BJ (cell line): ENCODE results near the gene KDM5B. TPM values are rescaled to one million over a fixed set of nuclear protein-coding genes. Genes with fewer than 3 reads are reported as not detected.

Experiments
- CTCF ChIA-PET: fragments of 350-600 bp; formaldehyde crosslinking; extraction: SDS; loops from one replicate; lab custom pipeline; 2021; ENCODE audit warnings: antibody characterized with exemption, inconsistent platforms; lab: Yijun Ruan, JAX
- POLR2A ChIA-PET: fragments of 300-600 bp; sonication (Branson Sonifier 250); formaldehyde crosslinking; extraction: SDS; loops from one replicate; lab custom pipeline; 2021; ENCODE audit warnings: antibody characterized with exemption; lab: Charles Lee
- DNase-seq: peaks from one replicate; pipeline ENCODE4 v3.0.0-alpha.2; 2011; ENCODE audit warnings: low read depth
- H3K27me3 ChIP-seq: 2 replicates; pipeline ENCODE4 v1.6.0; 2011; ENCODE audit warnings: low read length; ENCODE audit not compliant: control insufficient read depth, insufficient read depth
- H3K36me3 ChIP-seq: 2 replicates; pipeline ENCODE4 v1.5.1; 2011; ENCODE audit warnings: low read length; ENCODE audit not compliant: control insufficient read depth, insufficient read depth
- H3K4me3 ChIP-seq: 2 replicates; pipeline ENCODE4 v1.5.1; 2011; ENCODE audit warnings: low read depth, mild to moderate bottlenecking, control low read depth, low read length
- CTCF ChIP-seq: IDR thresholded peaks from 2 replicates; pipeline ENCODE4 v1.5.1; 2011; ENCODE audit warnings: low read depth, mild to moderate bottlenecking, control low read depth, inconsistent platforms, low read length, moderate library complexity; ENCODE audit not compliant: insufficient read depth
- polyA plus RNA-seq: library from polyadenylated mRNA; depleted of rRNA; stranded (reverse); fragments of >200 nt; gene quantifications from 2 replicates; pipeline ENCODE4 v1.2.3, GENCODE V29; 2011

The KDM5B gene
- polyA plus RNA-seq, 1 experiment = 39.6 TPM

- CTCF ChIA-PET = interaction anchor here (1.1 to 3.7 kb wide), 2 partner anchors 10 to 19 kb away, joined by 3 to 17 read pairs; no protein-coding TSS in a partner anchor
- Histone ChIP-seq H3K36me3 (no peaks in the 10 kb centered on the region), H3K27me3 (peaks cover 62% of the 10 kb centered on the region), H3K4me3 (no peak overlapping the region)
- POLR2A ChIA-PET = no interaction called here
- DNase-seq = no peak
- no peak for TF ChIP-seq CTCF
Measured at GRCh38 chr1:202708456-202709275, 99.6 kb downstream of the KDM5B start.

- Histone ChIP-seq H3K36me3 (no peaks in the 10 kb centered on the region), H3K4me3 (no peak overlapping the region), H3K27me3 (peaks cover 63% of the 10 kb centered on the region)
- TF ChIP-seq CTCF = no peak
- no peak for DNase-seq
- CTCF ChIA-PET = interaction anchor here (3.7 kb wide), 1 partner anchor 12 kb away, joined by 17 read pairs; no protein-coding TSS in a partner anchor
- POLR2A ChIA-PET = no interaction called here
Measured at GRCh38 chr1:202706851-202707250, 101.4 kb downstream of the KDM5B start.

GRCh38 chr1:202704601-202705000 is 103.6 kb downstream of the KDM5B start:
- ChIA-PET POLR2A (no interaction called here), CTCF (interaction anchor here (3.7 kb wide), 1 partner anchor 14 kb away, joined by 17 read pairs; no protein-coding TSS in a partner anchor)
- DNase-seq = no peak
- no peaks in the 10 kb centered on the region for H3K36me3 ChIP-seq
- H3K4me3 ChIP-seq = no peak overlapping the region
- no peak for TF ChIP-seq CTCF
- H3K27me3 ChIP-seq = peaks cover 49% of the 10 kb centered on the region

- Histone ChIP-seq H3K27me3 (peaks cover 35% of the 10 kb centered on the region), H3K36me3 (no peaks in the 10 kb centered on the region), H3K4me3 (no peak overlapping the region)
- CTCF ChIA-PET = interaction anchor here (0.9 to 1.2 kb wide), 3 partner anchors 10 to 359 kb away, joined by 4 to 5 read pairs (median 4); no protein-coding TSS in a partner anchor
- DNase-seq = no peak
- POLR2A ChIA-PET = no interaction called here
- no peak for TF ChIP-seq CTCF
Measured at GRCh38 chr1:202703191-202703590, 105.0 kb downstream of the KDM5B start.

- no peak for TF ChIP-seq CTCF
- DNase-seq = no peak
- Histone ChIP-seq H3K36me3 (no peaks in the 10 kb centered on the region), H3K4me3 (no peak overlapping the region), H3K27me3 (peaks cover 28% of the 10 kb centered on the region)
- POLR2A ChIA-PET = no interaction called here
- CTCF ChIA-PET = no interaction called here
Measured at GRCh38 chr1:202702088-202702487, 106.1 kb downstream of the KDM5B start.
